Ammon's horn (tissue), 1 donor: ENCODE measurements around the gene CACNA2D3.

Experiments
- DNase-seq: peaks from one replicate; pipeline ENCODE4 v3.0.0-alpha.2; 2016; ENCODE audit warnings: low spot score

Gene CACNA2D3

DNA sequence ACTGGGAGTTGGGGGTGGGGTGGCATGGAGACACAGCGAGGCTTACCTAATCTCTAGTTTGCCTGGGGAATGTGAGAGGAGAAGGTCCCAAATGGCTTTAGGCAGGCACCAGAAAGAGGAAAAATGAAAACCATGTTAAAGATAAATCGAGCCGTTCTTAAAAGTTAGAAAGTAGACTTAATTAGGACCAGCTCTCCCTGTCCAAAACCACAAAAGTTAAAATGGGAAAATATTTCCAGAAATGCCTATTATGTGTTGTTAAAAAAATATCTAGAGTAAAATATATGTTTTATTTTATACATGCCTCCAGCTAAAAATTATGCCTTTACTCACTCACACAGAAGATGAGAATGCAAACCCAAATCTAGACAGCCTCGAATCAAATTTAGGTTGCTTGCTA lies 755.4 kb downstream of the CACNA2D3 start:
- no peak for DNase-seq

DNA sequence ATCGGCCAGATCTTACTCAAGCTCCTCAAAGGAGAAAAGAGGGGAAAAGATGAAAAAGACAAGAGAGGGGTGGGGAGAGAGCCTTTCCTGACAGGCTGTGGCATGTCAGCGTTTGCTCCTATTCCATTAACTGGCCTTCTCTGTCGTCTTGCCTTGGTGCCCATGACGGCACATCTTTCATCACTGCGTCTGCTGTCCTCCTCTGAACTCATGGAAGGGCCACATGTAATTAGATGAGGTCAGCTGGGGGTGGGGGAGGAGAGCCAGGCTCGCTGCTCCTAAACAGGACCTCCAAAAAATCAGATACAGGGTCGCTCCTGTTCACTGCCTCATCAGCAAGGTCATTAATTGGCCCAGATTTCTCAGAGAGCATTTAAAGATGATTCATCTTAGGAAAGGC lies 755.8 kb downstream of the CACNA2D3 start:
- no peak for DNase-seq

DNA sequence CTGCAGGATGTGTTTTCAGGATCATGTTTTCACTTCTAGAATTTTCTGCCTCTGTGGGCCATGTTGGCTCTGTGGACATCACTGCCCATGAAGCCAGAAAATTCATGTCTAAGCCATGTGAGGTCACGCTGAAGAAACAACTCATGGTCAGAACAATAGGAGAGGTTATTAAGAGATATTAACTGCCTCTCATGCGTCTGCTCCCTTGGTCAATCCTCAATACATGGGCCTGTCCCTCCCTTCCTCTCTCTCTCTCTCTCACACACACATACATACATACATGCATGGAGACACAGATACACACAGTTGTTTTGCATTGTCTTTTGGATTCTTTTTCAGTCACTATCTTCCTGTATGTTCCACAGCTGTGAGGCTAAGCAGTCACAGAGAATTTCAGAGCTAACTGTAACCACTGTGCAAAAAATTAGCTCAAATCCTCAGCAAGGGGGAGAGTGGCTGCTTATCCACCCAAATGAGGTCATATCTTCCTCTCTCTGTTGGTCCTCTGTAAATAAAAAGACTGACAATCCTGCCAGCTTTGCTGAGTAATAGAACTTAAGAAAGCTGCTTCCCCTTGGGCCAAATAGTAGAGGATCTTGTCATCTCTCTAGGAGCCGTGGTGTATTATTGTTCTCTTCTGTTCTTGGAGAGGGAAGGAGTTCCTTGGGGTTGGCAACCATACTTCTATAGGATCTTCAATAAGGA lies 759.9 kb downstream of the CACNA2D3 start:
- no peak for DNase-seq

DNA sequence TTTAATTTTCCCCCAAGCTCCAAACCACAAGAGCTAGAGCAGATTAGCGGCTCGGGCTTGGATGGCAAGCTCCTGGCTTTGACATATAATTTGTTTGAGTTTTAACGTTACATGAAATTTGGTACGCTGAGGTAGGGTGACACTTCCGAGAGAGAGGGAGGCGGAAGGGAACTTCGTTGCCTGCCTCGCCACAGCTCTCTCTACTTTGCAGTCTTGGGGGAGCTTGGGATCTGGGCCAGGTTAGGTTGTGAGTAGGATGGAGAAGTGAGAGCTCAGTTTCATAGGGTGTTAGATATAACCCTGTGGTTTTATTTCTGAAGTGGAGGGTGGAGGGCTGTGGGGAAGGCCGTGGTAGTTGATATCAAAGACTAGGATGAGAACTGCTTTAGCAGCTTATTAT lies 765.8 kb downstream of the CACNA2D3 start:
- no peak for DNase-seq

DNA sequence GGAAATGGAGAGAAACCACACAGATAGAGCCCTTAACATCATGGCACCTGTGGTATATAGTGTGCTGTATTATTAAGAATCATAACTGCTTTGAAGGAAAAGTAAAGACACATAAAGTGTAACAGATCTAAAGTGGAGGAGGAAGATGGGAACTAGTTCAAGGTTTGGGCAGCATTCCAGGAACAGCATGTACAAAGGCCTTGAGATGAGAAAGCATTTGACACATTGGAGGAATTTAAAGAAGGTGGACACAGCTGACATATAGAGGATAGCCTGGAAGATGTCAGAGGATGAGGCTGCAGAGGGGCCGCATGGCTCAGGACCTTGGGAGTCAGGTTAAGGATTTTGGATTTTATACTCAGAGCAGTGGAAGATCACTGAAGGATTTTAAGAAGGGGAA lies 766.5 kb downstream of the CACNA2D3 start:
- peak; percentile 17 for DNase-seq

DNA sequence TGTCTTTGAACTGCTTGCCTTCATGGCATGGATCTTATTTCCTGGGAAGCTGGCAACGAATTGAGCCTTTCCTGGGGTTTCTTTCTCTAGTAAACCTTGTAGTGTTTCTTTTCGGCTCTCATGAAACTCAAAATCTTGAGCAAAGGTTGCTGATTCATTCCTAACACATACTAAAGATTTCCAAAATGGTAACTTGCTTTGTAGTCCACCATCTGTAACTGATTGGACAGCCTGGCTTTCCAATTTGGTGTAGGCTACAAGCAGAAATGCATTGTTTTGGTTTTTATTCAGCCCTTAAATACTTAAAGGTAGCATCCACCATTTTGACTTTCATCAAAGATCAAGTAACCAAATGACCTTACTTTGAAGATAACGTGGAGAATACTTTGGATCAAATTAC lies 767.4 kb downstream of the CACNA2D3 start:
- DNase-seq, result no peak

DNA sequence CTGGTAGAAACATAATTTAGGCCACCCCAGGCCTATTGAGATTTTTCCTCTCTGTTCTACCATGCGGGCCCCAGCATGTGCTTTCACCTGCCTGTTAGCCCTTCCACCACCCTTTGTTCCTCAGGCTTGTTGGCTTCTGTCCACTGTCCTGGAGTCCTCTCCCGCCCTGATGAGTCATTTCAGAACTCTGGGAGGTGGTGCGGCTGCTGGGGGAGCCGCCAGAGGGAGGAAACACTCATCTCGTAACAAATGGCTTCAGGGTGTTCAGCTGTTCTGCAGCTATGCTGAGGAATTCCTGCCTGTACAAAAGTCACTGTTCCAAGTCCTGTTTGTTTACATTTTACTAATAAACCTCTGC lies 769.2 kb downstream of the CACNA2D3 start:
- peak; percentile 79 for DNase-seq

DNA sequence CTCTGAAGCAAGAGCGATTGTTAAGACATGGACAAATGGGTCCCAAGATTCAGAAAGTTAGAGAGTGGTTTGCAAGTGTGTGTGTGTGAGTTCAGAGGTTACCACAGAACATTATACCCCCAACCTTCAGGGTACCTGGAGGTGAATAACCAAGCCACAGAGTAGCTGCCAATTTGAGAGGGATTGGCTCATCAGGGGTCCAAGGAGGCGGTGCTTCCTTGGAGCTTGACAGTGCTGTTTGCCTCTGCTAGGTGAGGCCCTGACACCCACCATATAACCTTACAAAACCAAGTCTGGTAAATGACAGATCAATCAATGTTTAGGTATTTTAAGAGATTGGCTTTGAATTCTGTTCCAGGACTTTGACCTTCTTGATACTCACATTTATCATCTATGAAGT lies 769.8 kb downstream of the CACNA2D3 start:
- no peak for DNase-seq

DNA sequence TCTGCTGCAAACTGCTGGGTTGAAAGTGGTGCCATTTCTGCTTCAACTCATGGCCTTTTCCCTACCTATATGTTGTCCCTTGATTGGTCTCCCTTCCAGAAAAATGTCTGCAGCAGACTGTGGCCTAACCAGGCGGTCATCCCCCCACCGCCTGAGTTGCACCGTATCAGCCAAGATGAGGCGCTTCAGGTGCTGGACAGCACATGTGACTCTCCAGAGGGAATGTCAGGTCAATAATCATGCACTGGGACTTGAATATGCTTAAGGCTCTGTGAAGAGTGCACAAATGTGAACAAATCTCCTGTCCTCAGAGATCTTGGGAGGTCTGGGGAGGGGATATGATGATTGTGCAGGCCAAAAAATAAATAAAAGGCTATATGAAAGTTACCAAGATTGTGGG lies 773.3 kb downstream of the CACNA2D3 start:
- DNase-seq, result no peak

DNA sequence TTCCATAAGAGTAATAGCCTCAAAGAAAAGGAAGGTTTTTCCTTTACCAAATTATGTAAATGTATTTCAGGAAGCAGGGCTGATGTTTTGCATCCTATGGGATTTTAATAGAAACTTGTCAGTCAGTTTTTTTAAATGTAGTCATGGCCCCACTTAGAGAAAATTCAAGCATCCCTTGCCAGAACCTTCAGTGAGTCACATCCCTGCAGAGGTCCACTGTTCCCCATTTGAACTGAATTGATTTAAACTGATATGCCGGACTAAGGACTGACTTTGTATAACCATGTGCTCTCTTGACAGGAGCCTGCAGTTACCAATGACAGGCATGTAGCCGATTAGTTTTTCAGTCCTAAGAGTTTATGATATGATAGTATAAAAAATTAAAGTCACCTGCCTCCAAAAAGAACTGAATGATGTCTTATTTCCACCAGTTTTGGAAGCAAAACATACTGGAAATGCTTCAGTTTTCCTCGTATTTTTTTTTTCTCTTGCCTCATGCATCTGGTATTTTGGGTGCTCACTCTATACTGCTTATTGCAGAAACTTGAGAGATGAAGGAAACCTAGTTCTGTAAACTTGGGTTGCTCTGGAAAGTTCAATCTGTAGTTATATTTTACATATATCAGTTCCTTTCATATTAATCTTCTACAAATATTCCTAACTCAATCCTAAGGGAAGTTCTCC lies 774.8 kb downstream of the CACNA2D3 start:
- no peak for DNase-seq

DNA sequence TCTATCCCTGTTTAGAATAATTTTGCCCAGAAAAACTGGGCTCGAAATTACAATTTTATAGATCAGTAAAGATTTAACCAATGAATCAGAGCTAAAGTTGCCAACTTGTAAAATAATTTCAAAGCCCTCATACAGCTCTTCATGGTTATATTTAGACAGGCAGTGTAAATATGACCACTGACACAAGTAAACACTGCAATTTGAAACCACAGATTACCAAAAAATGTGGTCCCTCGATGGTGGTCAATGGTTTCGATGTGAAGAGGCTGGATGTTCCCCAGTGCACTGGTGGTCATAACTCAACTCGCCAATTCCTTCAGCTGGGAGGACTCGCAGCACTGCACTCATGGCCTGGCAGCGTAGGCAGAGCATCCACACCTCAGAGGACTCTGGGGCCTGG lies 776.9 kb downstream of the CACNA2D3 start:
- DNase-seq, result no peak

DNA sequence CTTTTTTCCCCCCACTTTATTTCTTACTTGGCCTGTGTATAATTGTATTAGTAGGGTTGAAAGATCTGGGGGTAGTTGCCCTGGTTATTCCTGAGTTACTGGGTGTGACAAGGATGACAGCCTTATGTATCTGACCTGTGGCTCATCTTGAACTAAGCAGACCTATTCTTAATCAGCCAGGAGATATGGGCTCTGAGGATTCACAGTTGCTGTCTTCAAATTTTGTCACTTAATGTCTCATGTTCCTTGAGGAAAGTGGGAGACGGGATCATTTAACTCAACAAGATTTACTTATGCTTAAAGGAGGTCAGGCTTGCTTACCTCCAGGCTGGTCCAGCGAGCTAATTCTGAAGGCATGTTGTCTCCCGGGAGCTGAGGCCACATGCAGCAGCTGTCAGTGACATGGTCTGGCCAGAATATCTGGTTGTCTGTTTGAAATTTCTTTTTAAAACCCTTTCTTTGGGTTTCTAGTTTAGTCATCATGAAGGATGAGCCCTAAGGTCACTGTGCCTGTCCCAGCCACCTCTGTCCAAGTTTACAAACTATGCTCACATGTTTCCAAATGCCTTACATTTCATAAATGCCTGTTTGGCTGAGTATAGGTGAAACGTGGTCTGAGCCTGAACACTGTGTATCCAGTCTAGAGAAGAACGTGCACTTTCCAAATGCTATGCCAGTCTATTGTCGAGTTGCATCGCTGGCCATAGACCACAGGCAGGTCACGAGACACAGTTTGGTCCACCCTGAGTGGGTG lies 778.7 kb downstream of the CACNA2D3 start:
- DNase-seq, result no peak

DNA sequence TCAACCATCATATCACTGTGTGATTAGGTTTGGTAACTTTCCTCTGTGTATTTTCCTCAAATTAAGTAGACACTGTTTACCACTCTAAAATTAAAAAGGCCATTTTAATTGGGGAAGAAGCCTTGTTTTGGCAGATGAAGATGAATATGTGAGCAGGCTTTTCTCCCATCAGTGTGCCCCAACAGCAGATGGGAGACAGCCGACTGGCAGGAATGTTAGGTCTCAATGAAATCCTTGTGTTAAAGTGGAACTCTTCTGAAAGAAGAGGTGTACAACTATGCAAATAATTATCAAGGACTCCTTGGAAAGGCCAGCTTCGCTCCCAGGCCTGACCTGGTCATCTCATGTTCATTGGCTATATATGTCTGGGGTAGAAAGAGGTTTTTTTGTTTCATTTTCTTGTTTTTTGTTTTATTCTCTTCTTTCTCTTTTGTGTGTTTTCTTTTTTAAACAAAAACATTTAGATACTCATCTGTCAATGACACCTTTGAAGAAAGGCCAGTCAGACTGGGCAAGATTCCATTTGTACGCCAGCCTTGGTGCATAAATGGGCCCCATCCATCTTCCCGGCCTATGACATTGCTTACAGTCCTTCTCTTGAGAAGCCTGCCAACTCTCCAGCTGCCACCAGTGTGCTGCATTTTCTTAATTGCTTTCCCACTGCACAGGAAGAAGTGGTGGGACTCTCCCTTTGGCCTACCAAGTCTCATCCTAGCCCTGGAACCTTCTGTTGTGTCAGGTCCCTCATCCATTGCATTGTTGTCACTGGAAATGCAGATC lies 779.7 kb downstream of the CACNA2D3 start:
- peak; percentile 17 for DNase-seq

DNA sequence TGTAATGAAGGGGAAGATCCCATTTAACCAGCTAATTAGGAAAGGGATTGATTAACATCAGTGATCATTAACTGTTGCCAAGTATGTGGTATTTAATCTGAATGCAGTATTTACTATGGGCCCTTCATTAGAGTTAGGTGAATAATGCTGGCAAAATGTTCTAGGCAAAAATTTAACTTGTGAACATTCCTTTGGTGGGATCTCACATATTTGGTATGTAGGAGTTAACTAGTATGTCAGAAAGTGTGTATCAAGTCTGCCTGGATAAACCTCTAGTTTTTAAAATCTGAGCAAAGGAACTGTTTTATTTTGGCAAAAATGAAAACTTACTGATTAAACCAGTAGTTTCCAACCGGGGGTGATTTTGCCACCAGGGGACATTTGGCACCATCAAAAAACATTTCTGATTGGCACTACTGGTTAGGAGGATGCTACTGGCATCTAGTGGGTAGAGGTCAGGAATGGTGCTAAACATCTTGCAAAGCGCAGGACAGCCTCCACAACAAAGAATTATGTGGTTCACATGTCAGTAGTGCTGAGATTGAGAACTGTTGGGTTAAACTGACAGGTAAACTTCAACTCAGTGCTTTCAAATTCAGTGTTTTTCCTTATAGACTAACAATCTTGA lies 783.0 kb downstream of the CACNA2D3 start:
- no peak for DNase-seq

DNA sequence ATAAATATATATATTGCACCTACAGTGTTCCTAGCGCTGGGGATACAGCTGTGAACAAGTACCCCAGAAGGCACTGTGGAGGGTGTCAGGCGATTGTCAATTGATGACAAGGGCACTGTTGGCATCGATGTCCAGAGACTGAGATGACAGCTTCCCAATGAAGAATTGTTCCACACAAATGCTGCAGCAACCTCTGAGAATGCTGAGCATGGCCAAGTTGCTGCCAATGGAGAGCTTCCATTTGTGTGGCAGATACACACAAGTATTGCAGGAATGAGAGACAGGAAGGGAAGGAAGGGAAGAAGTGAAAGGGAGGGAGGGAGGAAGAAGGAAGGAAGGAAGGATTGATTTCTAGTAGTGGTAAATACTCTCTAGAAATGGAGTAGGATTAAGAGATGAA lies 783.6 kb downstream of the CACNA2D3 start:
- no peak for DNase-seq

DNA sequence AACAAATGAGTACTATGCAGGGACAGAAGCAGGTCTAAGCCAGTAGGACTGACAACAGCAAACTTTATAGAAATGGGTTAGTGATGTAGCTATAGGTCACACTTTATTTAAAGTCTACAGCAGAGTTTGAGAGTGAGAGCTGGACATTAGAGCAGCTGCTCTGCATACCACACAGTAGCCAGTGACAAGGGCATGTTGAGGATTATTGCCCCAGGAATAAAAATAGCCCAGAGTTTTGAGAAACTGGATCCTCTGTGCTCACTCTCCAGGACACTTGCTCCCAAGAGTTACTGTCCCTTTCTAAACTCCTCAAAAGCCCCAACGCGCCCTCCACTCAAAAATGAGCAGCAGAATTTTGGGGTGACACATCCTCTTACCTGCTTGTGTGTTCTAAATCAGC lies 784.4 kb downstream of the CACNA2D3 start:
- DNase-seq, result no peak

DNA sequence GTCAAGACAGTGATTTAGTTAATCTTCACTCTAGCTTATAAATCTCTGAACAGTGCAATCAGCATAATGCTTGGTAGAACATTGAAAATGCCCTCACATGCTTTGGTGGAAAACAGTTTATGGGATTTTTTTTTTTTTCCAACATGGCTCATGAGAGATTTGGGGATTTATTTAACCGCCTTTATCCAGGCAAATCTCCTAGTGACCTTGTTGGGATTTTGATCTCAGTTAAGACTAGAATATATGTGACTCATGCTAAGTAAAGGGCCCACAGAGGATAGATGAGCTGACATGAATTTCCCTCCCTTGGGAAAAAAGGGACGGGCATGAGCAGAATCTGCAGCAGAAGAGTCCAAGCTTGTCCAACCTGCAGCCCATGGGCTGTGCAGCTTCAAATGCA lies 786.8 kb downstream of the CACNA2D3 start:
- DNase-seq, result no peak

DNA sequence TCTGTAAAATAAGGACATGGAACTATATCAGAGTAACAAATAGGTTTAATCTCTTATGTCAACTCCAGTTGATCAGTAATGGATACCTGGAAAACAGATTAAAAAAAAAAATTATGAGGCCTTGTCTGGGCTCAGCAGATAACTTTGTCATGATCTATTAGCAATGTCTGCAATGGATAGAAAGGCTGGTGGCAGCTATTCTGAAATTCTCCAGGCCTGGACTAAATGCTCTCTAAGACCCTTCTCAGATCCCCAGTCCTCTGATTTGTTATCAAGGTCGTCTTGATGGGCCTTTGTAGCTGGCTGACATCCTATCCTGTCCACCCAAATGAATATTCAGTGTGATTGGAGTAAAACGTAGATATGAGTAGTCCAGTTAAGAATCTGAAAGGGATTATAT lies 791.8 kb downstream of the CACNA2D3 start:
- no peak for DNase-seq

DNA sequence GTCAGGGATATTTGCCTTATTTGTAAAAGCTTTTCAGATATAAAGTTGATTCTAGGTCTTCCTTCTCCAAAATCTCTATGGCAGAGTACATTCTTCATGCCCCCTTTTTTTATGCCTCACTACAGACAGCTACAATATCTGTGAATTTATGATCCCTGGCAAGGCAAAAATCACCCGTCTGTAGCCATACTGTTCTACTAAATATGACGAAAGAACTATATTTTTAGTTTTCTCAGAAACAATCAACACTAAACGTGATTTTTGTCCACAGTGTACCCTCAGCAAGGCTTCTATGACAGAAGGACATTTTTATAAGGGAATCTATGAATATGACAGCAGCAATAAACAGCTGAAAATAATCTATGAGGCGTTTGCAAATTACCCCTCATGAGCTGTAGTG lies 792.8 kb downstream of the CACNA2D3 start:
- DNase-seq, result no peak

DNA sequence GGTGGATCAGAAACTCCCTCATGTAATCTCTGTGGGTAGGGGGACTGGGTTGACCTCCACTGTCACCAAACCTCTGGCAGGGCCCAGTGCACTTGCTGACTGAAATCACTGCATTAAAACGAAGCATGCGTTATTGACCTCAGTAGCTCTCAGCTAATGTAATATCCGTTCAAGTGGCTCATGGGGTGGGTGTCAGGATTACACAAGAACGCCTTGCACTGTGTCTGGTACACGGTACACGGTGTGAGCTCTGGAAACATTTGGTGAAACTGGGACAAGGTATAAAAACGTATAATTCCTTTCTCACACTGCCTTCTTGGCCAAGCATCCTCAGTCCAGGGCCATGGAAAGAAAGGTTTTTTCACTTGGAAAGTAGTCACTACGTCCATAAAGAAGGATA lies 793.6 kb downstream of the CACNA2D3 start:
- DNase-seq, result no peak

DNA sequence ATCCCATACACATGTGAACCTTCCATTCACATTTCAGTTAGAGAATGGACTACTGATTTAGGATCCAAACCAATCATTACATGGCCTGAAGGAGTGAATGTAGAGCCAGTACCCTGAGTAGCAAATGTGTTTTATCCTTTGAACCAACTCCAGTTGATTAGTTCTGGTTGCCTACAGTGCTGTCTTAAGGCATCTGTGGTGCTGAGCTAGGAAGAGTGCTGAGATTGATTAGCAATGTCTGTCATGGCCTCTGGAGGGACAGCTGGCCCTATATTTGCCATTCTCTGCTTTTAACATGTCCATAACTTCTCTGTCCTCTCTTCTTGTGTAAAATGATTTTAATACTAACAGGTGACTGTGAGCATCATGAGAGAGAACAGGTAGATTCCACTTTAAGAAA lies 794.4 kb downstream of the CACNA2D3 start:
- no peak for DNase-seq

DNA sequence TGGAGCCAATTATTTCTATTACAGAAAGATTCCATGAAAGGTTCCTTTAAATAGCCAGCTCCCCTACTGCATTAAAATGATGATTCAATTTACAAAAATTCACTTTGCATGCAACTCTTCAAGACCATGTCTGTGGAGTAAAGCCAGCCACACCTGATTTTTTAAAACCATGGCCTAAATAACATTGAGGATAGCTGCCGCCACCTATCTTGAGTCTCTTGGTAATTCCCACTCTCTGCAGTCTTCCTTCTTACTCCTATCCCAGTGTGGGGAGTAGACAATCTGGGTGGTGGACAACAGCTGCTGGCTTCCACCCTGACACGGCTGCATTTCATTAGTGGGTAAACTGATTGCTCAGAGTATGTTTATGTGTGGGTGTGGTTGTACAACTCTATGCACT lies 794.8 kb downstream of the CACNA2D3 start:
- DNase-seq, result no peak
